ENCODE measurements around the gene AEN. TPM values are rescaled to one million over a fixed set of nuclear protein-coding genes. Genes with fewer than 3 reads are reported as not detected.

AEN gene
- total and polyA plus RNA-seq, 2 of the 8 experiments (the other 6 are each of a cell fraction or from before 2014, with no cell fraction given), result 112 to 122 TPM

DNA sequence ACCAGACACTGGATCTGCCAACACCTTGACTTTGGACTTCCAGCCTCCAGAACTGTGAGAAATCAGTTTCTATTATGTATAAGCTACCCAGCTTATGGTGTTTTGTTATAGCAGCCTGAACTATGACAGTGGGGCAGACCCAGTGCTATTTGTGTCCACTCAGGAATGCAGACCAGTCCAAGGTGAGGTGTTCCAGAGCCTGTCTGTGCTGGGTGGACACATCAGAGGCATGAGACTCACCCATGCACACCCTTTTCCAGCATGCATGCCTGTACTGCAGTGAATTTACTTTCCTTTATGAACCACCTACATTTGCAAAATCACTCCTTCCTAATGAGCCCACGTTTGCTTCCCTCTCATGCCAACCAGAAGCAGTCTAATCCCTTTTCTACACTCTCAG is 47.1 kb upstream of the AEN start:
- H3K4me1 ChIP-seq (replicated peaks in 1 of 4; ENCODE audit: control insufficient read depth in 3 of 4, insufficient read depth in 4 of 4, low read length in 3 of 4), result peaks cover 0 to 5% (median 0%) of the 10 kb centered on the region in 4 experiments; a peak in 1 of 7 replicates
- no peak for FAIRE-seq
- H3K9me3 ChIP-seq (ENCODE audit: insufficient read depth in 2 of 2, low read depth in 1 of 2, low read length in 1 of 2), result no peaks in the 10 kb centered on the region
- H2BK15ac ChIP-seq (ENCODE audit: low read length), result no peak overlapping the region
- no peaks in the 10 kb centered on the region for H3K79me2 ChIP-seq (ENCODE audit: control insufficient read depth in 1 of 2, insufficient read depth in 2 of 2, low read length in 2 of 2)
- H2BK120ac ChIP-seq (replicated peaks; ENCODE audit: low read depth, low read length), result no peak overlapping the region
- no peak overlapping the region for H4K5ac ChIP-seq (ENCODE audit: insufficient read length, low read depth, low read length)
- POLR2A ChIA-PET (ENCODE audit: partially characterized antibody), result no interaction called here
- no peak overlapping the region for H3K18ac ChIP-seq (ENCODE audit: extremely low read depth, low read length)
- DNase-seq (ENCODE audit: low read depth in 1 of 2, low spot score in 2 of 2), result no peak
- H3K4ac ChIP-seq (replicated peaks; ENCODE audit: insufficient read length, low read depth, low read length), result no peak overlapping the region
- no peak overlapping the region for H2BK20ac ChIP-seq (ENCODE audit: low read length)
- no peak overlapping the region for H2BK12ac ChIP-seq (ENCODE audit: low read depth, low read length)
- no peaks in the 10 kb centered on the region for H3K79me1 ChIP-seq (ENCODE audit: low read depth, low read length)
- H3K27me3 ChIP-seq (replicated peaks in 1 of 4; ENCODE audit: control insufficient read depth in 3 of 4, extremely low read depth in 1 of 4, insufficient read depth in 3 of 4, low read length in 3 of 4), result no peaks in the 10 kb centered on the region
- no peak overlapping the region for H3K56ac ChIP-seq (replicated peaks; ENCODE audit: insufficient read length, low read depth, low read length)
- H3K4me2 ChIP-seq (ENCODE audit: insufficient read depth in 1 of 2, low read depth in 2 of 2, low read length in 2 of 2), result no peak overlapping the region
- no peak overlapping the region for H4K91ac ChIP-seq (replicated peaks; ENCODE audit: insufficient read length, low read length)
- no peak overlapping the region for H4K8ac ChIP-seq (ENCODE audit: extremely low read depth, insufficient read depth, low read length)
- CTCF ChIA-PET (ENCODE audit: partially characterized antibody), result interaction anchor here (0.9 to 1.3 kb wide), 2 partner anchors 97 to 122 kb away, joined by 3 read pairs; no protein-coding TSS in a partner anchor
- 0 out of 2 replicates have a peak overlapping the region, but pooled peaks have one; percentile 31 for H2BK5ac ChIP-seq (ENCODE audit: low read depth, low read length)
- no peak overlapping the region for H3K23ac ChIP-seq (ENCODE audit: insufficient read length)
- no peak overlapping the region for H3K14ac ChIP-seq (ENCODE audit: insufficient read length)
- H3K9ac ChIP-seq (replicated peaks in 1 of 4; ENCODE audit: extremely low read depth in 1 of 4, low read depth in 3 of 4, low read length in 3 of 4), result no peak overlapping the region
- no peak overlapping the region for H2AK5ac ChIP-seq (ENCODE audit: low read depth, low read length)
- H3K27ac ChIP-seq (ENCODE audit: low read depth, low read length), result no peak overlapping the region
- peak overlapping the region; percentile 78 for H2AFZ ChIP-seq (ENCODE audit: low read length)
- H3K4me3 ChIP-seq (ENCODE audit: extremely low read depth in 1 of 4, insufficient read depth in 2 of 4, low read depth in 3 of 4, low read length in 4 of 4), result no peak overlapping the region
- no peaks in the 10 kb centered on the region for H3K36me3 ChIP-seq (ENCODE audit: control insufficient read depth in 2 of 4, insufficient read depth in 4 of 4, low read length in 3 of 4)
- no peaks in the 10 kb centered on the region for H4K20me1 ChIP-seq (replicated peaks in 1 of 2; ENCODE audit: control insufficient read depth in 1 of 2, insufficient read depth in 2 of 2, low read length in 2 of 2)
- H3K23me2 ChIP-seq (ENCODE audit: low read depth, low read length), result no peaks in the 10 kb centered on the region; the same call in 1 of the 2 replicates
- WGBS, 2 experiments (ENCODE audit: extremely low coverage in 1 of 2, insufficient coverage in 1 of 2, insufficient read length in 1 of 2, insufficient replicate concordance in 2 of 2, low coverage in 1 of 2, low lambda C conversion rate in 2 of 2, missing lambda C conversion rate in 1 of 2), result 62% methylated on average over 1 of the region's 1 CpG; no CpG with 5 or more reads in 1 of the 2 experiments
- TF ChIP-seq FOSL1 (IDR thresholded peaks at IDR 0.05; ENCODE audit: insufficient read depth, low read depth, low read length), result no peak
- no peak for TF ChIP-seq CEBPB (IDR thresholded peaks at IDR 0.05; ENCODE audit: low read depth, low read length)
- no peak for TF ChIP-seq NANOG (IDR thresholded peaks at IDR 0.05; ENCODE audit: insufficient read depth, low read depth, low read length, poor library complexity, severe bottlenecking)
- no peak for TF ChIP-seq TEAD4 (IDR thresholded peaks at IDR 0.05; ENCODE audit: low read depth, low read length)
- no peak for TF ChIP-seq SIRT6 (IDR thresholded peaks at IDR 0.05; ENCODE audit: low read length)
- TF ChIP-seq HDAC2 (IDR thresholded peaks at IDR 0.05; ENCODE audit: borderline replicate concordance in 1 of 2, low read depth in 2 of 2, low read length in 2 of 2), result no peak
- no peak for TF ChIP-seq USF2 (IDR thresholded peaks at IDR 0.05; ENCODE audit: low read length)
- TF ChIP-seq SIX5 (IDR thresholded peaks at IDR 0.05; ENCODE audit: low read depth, low read length), result no peak
- TF ChIP-seq ASH2L (IDR thresholded peaks at IDR 0.05; ENCODE audit: low read length), result no peak
- TF ChIP-seq CREB1 (IDR thresholded peaks at IDR 0.05), result no peak
- no peak for TF ChIP-seq RAD21 (IDR thresholded peaks at IDR 0.05 in 1 of 2, conservative IDR thresholded peaks at IDR 0.05 in 1 of 2; ENCODE audit: low read depth in 2 of 2, low read length in 2 of 2)
- TF ChIP-seq YY1 (IDR thresholded peaks at IDR 0.05; ENCODE audit: low read depth, low read length), result no peak
- TF ChIP-seq SRF (IDR thresholded peaks at IDR 0.05; ENCODE audit: low read depth, low read length), result no peak
- no peak for TF ChIP-seq HDAC6 (IDR thresholded peaks at IDR 0.05; ENCODE audit: low read depth, low read length)
